Mammary epithelial cell (primary cell): ENCODE data around the gene KIFC1.

Experiments used
- CTCF ChIP-seq, 2 donors: IDR thresholded peaks in 1 of 2; conservative IDR thresholded peaks in 1 of 2; 2 replicates each; pipeline ENCODE4 v1.5.1; 2011 to 2012; ENCODE audit warnings: inconsistent platforms in 2 of 2, low read length in 2 of 2, mild to moderate bottlenecking in 2 of 2, control low read depth in 1 of 2, low read depth in 1 of 2; ENCODE audit not compliant: insufficient read depth in 1 of 2; ENCODE audit errors: extremely low read depth in 1 of 2
- EZH2 ChIP-seq: IDR thresholded peaks from 2 replicates; pipeline ENCODE4 v1.6.1; 2012; ENCODE audit warnings: low read length, inconsistent platforms, borderline replicate concordance

- TF ChIP-seq CTCF (conservative IDR thresholded peaks at IDR 0.05 in 1 of 2, IDR thresholded peaks at IDR 0.05 in 1 of 2; ENCODE audit: extremely low read depth in 1 of 2, insufficient read depth in 1 of 2, low read depth in 1 of 2, low read length in 2 of 2) (no peak), EZH2 (no peak)
Measured at GRCh38 chr6:33411632-33412005, 20.0 kb downstream of the KIFC1 start.
